GM21723 (cell line): ENCODE measurements around the gene TTLL5.
"Not testable (repeated sequence)": the region's sequence is repeated elsewhere in the genome, so short reads cannot be mapped to it uniquely, and the experiment has no call there.

Source experiments
- ATAC-seq: cut with Tn5 transposase; IDR thresholded peaks from one replicate; pipeline ENCODE4 v1.9.1; 2021; ENCODE audit warnings: mild to moderate bottlenecking, moderate library complexity; ENCODE audit not compliant: unreplicated experiment

TTLL5 gene

DNA sequence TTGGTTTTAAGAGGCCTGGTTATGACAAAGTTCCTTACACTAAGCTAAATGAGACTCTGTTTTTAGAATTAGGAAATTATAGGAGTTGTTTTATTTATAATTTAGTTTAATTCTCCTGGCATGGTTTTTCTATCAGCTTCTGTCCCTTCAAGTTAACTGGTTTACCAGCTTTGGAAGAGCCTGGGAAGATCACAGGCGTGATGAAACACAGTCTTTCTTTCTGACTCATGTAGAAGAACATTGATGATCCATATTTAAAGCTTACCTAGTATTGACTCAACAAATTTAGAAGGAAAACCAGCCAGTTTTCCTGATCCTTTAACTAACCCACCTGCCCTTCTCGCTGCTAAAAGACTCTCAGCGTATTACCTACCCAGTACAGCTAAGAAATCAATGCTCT lies 165.6 kb downstream of the TTLL5 start:
- ATAC-seq = no peak

GRCh38 chr14:75827331-75827730 lies 166.3 kb downstream of the TTLL5 start:
- ATAC-seq = no peak

GRCh38 chr14:75829316-75829715 lies 168.3 kb downstream of the TTLL5 start:
- ATAC-seq = no peak

GRCh38 chr14:75831455-75831854 lies 170.4 kb downstream of the TTLL5 start:
- no peak for ATAC-seq

GRCh38 chr14:75831952-75832351 lies 170.9 kb downstream of the TTLL5 start:
- ATAC-seq = no peak

DNA sequence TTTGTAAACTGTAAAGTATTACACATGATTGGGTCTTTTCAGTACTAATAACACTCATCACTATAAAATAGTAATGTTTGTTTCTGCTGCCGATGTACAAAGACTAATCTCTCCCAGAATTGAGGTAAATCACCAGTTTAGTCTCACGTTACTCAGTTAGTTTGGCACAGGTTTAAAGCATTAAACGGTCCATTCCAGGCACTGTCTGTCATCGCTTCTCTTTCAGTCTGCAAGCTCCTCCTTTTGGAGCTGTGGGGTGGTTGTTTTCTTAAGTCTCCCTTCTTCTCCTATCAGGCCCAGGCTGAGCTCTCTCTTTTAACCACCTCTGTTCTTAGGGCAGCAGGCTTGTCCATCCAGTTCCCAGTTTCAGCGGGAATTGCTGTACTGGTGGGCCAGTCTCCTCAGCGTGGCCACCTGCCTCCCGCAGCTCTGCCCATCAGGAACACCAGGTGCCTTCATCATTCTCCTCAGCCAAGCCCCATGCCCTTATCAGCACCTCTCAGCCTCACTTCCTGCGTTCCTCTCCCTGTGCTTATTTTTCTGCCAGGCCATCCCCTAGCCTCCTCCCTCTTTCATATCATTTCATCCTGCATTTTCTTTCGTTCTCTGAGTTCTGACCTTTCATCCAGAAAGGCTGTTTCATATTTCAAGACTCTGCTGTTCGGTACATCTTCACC lies 171.7 kb downstream of the TTLL5 start:
- ATAC-seq = no peak

DNA sequence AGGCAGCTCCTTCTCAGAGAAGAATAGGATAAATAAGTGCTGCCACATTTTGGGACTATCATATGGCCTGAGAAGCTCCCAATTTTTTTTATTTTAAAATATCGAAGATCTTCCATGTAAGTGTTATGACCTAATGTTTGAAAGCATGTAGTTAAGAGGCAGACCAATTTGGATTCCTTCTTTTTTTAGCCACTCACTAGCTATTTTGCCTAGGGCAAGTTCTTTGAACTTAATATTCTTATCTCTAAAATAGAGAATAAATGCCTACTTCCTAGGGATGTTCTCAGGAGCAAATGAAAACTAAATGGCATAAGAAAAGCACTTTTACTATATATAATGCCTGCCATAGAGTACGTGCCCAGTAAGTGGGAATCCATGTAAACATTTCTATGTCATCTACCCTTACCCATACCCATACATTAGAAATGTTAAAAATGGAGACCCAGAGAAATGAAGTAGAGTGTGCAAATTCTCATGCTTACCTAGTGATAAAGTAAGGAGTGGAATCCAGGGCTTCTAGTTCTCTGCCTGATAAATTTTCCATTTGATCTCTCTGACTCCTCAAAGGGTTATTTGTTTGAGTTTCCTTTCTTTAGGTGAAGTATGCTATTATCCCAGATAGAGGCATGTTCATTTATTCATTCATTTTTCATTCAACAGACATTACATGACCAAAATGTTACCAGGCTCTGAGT lies 172.4 kb downstream of the TTLL5 start:
- ATAC-seq = no peak

GRCh38 chr14:75835156-75835725 lies 174.2 kb downstream of the TTLL5 start:
- ATAC-seq = no peak

DNA sequence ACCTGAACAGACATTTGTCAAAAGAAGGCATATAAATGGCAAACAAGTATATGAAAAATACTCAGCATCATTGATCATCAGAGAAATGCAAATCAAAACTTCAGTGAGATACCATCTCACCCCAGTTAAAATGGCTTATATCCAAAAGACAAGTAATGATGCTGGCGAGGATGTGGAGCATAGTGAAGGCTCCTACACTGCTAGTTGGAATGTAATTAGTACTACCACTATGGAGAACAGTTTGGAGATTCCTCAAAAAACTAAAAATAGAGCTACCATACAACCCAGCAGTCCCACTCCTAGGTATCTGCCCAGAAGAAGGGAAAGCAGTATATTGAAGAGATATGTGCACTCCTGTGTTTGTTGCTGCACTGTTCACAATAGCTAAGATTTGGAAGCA lies 174.7 kb downstream of the TTLL5 start:
- no peak for ATAC-seq

- no peak for ATAC-seq
Observed at GRCh38 chr14:75837151-75837787, 176.2 kb downstream of the TTLL5 start.

GRCh38 chr14:75840911-75841310 lies 179.9 kb downstream of the TTLL5 start:
- no peak for ATAC-seq

DNA sequence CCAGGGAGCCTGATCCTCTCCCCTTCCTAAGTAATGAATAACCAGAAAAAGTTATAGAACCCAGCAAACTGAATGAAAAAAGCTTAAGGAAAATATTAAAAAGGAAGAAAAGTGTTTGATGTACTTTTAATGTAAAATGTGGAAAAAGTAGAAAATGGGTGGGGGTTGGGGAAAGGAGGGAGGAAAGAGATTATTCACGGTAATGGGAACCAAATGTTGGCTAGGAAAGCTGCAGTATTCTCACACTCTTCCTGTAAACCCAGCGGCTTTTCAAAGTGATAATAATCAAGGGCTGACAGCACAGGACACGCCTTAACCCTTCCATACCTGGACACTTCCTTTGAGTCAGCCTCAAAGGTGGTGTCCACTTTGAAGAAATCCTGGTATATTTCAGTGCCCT lies 181.5 kb downstream of the TTLL5 start:
- no peak for ATAC-seq

DNA sequence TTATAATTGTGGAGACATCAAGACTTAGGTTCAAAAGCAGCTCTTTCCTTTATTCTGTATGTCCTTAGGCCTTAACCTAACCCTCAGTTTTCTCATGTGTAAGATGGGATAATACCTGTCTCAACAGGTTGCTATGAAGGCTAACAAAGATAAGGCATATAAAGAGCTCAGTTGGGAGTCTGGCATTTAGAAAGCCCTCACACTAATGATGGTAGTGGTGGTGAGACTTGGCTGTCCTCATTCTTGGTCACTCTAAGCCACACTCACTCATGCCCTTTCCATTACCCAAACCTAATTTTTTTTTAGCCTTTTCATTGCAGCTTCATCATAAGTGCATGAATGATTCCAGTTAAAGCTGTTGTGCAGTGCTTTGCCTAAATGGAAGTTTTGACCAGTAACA lies 183.4 kb downstream of the TTLL5 start:
- ATAC-seq = no peak

- no peak for ATAC-seq
Observed at GRCh38 chr14:75845136-75845804, 184.2 kb downstream of the TTLL5 start.

DNA sequence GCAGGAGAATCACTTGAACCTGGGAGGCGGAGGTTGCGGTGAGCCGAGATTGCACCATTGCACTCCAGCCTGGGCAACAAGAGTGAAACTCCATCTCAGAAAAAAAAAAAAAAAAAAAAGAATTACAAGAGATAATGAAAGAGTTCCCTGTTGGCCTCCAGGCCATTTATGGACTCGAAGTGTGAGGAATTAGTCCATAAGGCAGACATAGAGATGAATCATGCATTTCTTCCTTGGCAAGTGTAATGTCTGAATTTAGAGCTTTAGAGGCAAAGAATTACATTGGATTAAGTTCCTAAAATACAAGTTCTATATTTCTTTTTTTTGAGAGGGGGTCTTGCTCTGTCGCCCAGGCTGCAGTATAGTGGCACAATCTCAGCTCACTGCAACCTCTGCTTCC lies 185.6 kb downstream of the TTLL5 start:
- ATAC-seq = not testable (repeated sequence)

- ATAC-seq = no peak
Observed at GRCh38 chr14:75847584-75847983, 186.5 kb downstream of the TTLL5 start.

DNA sequence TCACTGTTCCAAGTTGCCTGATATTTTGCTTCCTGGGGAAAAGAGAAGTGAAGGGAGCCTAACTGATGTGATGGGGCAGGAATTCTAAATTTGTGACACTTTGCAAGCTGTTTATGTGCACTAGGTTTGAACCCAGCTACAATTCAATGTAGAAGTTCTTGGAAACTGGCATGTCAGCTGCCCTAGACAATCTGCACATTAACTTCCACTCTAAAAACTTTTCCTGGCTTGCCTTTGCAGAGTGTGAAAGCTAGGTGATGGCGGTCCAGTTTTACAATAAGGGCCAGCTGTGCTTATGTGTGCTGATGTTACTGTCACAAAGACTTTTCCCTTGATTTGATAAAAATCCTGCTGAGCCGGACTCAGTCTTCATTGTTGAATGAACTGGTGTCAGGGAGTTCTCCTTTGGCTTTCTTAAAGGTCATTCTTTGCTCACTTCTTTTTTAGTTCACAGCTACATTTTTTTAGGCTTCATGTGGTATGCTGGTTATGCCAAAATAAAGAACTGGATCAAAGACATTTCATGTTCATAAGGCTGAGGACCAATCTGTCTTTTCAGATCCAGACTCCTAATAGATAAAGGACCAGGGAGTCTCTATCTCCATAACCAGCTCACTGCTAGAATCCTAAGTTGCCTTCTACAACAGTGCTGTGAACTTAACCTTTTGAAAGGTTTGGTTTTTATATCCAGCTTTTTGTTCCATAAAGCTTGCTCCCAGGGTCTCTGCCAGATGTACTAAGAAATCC lies 187.3 kb downstream of the TTLL5 start:
- ATAC-seq = no peak

DNA sequence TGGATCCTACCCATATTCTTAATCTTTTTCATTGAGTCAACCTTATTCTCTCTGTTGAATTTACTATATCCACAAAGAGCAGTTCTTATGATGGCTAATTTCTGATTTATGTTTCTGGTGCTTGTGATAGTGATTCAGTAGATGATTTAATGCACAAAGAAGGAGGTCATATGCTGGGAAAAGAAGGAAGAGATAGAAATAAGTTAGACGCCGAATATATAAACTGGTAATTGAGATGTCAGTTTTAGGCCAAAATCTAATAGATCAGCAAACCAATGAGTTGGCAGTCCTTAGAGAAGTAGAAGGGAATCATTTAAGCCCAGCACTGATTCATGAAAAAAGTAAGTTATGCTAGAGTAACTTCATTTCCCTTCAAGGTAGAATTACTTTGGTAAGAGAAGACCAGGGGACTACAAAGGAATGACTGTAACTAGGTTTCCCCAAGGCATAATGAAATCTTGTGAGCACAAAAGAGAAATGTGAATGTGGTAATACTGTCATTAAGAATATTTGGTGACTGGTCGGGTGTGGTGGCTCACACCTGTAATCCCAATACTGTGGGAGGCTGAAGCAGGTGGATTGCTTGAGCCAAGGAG lies 188.4 kb downstream of the TTLL5 start:
- ATAC-seq = no peak

DNA sequence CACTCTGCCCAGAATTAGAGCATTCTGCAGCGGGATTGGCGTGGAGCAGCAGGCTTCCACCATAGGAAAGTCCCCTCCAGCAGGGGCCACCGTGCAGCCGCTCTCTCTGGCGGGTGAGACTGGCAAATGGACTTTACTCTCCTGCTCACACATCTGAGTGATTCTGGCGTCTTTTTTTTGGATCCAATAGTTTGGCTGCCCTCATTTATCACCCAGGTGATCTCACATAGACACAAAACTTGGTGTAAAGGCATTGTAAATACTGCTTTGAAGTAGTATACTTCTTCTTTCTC lies 190.5 kb downstream of the TTLL5 start:
- ATAC-seq = no peak

GRCh38 chr14:75854111-75854799 lies 193.2 kb downstream of the TTLL5 start:
- ATAC-seq = no peak
